ENCODE results near the gene KIAA0753. TPM values are rescaled to one million over a fixed set of nuclear protein-coding genes. Genes with fewer than 3 reads are reported as not detected.

KIAA0753 gene
- total RNA-seq, 4 donors from 2014 or later, result 20.8 to 46.7 (median 25.6) TPM

GRCh38 chr17:6530324-6530920 is 110.1 kb downstream of the KIAA0753 start:
- no peak for DNase-seq
- no peaks in the 10 kb centered on the region for H3K4me1 ChIP-seq
- no peak overlapping the region for H3K4me3 ChIP-seq (replicated peaks in 1 of 3)
- H3K27ac ChIP-seq, result no peak overlapping the region
- intact Hi-C loops (cut with DNase I), result no loop called here
- H3K9me3 ChIP-seq, result no peaks in the 10 kb centered on the region
- whole genome bisulfite sequencing, 2 donors, result 85 to 86% methylated on average over 5 of the region's 5 CpGs
- H3K27me3 ChIP-seq, result no peaks in the 10 kb centered on the region
- no peaks in the 10 kb centered on the region for H3K36me3 ChIP-seq
- TF ChIP-seq POLR2A (IDR thresholded peaks at IDR 0.05) (no peak), CTCF (IDR thresholded peaks at IDR 0.05) (no peak)

GRCh38 chr17:6528557-6528956 is 112.0 kb downstream of the KIAA0753 start:
- Histone ChIP-seq H3K4me3 (replicated peaks in 1 of 3) (no peak overlapping the region), H3K27me3 (no peaks in the 10 kb centered on the region), H3K4me1 (no peaks in the 10 kb centered on the region), H3K27ac (no peak overlapping the region), H3K36me3 (no peaks in the 10 kb centered on the region), H3K9me3 (no peaks in the 10 kb centered on the region)
- intact Hi-C loops (cut with DNase I), result no loop called here
- TF ChIP-seq CTCF (IDR thresholded peaks at IDR 0.05) (no peak), POLR2A (IDR thresholded peaks at IDR 0.05) (no peak)
- WGBS, 2 donors, result 68 to 77% methylated on average over 3 of the region's 3 CpGs
- no peak for DNase-seq

Small RNA genes within 50 kb of the gene (microRNA-seq; reads per million reads assigned to microRNA genes)
- gene MIR4520-1 (not detected), gene MIR4520-2 (not detected)

Small RNA genes within 50 kb of the gene (small RNA-seq; reads per million reads assigned to genes)
- gene MIR4520-1 (not detected), gene RNA5SP435 (4.5 reads per million, percentile 84 among the genes with 10 or more reads in this experiment)

Other genes with a start within 250 kb of the KIAA0753 start
- gene AIPL1, start 205.6 kb downstream of the KIAA0753 start, total RNA-seq, result not detected
- not detected for gene PIMREG, start 196.3 kb downstream of the KIAA0753 start, total RNA-seq
- gene PITPNM3, start 84.2 kb downstream of the KIAA0753 start, total RNA-seq, result 10 to 100 TPM in 1 of 4 donors, 1 to 10 TPM in 3; 4.0 to 10.9 (median 5.6) TPM
- gene TXNDC17, start 349 bp upstream of the KIAA0753 start, total RNA-seq, result 100 to 1,000 TPM in 2 of 4 donors, 10 to 100 TPM in 2; 70.4 to 149 (median 95.9) TPM
- 10 to 100 TPM in 2 of 4 donors, 1 to 10 TPM in 2; 5.3 to 13.7 (median 10.4) TPM for gene MED31, start 10.9 kb upstream of the KIAA0753 start, total RNA-seq
- gene C17orf100, start 11.1 kb upstream of the KIAA0753 start, total RNA-seq, result 1 to 10 TPM in 3 of 4 donors, under 1 TPM in 1; 0.67 to 2.7 (median 2.0) TPM
- gene SLC13A5, start 72.7 kb upstream of the KIAA0753 start, total RNA-seq, result under 1 TPM in 2 of 4 donors, not detected in 2; 0.27 to 0.63 TPM
- gene XAF1, start 115.3 kb upstream of the KIAA0753 start, total RNA-seq, result 10 to 100 TPM; 10.0 to 34.1 (median 12.6) TPM
- 1 to 10 TPM in 2 of 4 donors, under 1 TPM in 1, not detected in 1; 0.22 to 2.1 (median 1.1) TPM for gene FBXO39, start 135.5 kb upstream of the KIAA0753 start, total RNA-seq
- not detected for gene TEKT1, start 191.0 kb upstream of the KIAA0753 start, total RNA-seq